ENCODE measurements around the gene BLOC1S3.

Gene BLOC1S3

DNA sequence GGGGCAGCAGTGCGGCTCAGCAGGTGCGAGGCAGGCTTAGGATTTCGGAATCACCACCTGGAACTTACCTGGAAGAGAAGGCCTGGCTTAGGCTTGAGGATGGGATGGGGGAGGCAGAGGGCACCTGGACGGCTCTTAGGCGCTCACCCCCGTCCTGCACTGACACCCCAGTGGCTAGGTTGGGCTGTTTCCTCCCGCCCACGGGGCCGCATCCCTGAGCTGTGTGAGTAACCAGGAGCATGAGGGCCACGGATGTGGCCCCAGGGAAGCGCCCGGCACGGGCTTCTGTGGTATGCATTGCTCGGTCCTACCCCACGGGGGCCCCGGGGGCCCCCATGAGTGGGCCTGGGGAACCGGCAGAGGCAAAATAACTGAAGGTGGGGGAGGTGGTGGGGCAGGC lies 15.4 kb upstream of the BLOC1S3 start:
- no peaks in the 10 kb centered on the region for H3K9me3 ChIP-seq (ENCODE audit: insufficient read depth, low read length)
- H3K4me3 ChIP-seq (ENCODE audit: insufficient read depth, low read length, poor library complexity, severe bottlenecking) = no peak overlapping the region
- H3K27ac ChIP-seq (ENCODE audit: low read depth, low read length) = no peak overlapping the region
- no peaks in the 10 kb centered on the region for H3F3A ChIP-seq (ENCODE audit: insufficient read depth)
- no peak overlapping the region for H3K4me2 ChIP-seq (ENCODE audit: low read depth, low read length, poor library complexity, severe bottlenecking)
- no peak for TF ChIP-seq EZH2phosphoT487 (conservative IDR thresholded peaks at IDR 0.05; ENCODE audit: low read length)
- TF ChIP-seq, protein P1, sequence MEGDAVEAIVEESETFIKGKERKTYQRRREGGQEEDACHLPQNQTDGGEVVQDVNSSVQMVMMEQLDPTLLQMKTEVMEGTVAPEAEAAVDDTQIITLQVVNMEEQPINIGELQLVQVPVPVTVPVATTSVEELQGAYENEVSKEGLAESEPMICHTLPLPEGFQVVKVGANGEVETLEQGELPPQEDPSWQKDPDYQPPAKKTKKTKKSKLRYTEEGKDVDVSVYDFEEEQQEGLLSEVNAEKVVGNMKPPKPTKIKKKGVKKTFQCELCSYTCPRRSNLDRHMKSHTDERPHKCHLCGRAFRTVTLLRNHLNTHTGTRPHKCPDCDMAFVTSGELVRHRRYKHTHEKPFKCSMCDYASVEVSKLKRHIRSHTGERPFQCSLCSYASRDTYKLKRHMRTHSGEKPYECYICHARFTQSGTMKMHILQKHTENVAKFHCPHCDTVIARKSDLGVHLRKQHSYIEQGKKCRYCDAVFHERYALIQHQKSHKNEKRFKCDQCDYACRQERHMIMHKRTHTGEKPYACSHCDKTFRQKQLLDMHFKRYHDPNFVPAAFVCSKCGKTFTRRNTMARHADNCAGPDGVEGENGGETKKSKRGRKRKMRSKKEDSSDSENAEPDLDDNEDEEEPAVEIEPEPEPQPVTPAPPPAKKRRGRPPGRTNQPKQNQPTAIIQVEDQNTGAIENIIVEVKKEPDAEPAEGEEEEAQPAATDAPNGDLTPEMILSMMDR (IDR thresholded peaks at IDR 0.05; ENCODE audit: insufficient read depth, low read length, poor library complexity, severe bottlenecking) = no peak
- no peaks in the 10 kb centered on the region for H4K20me1 ChIP-seq (ENCODE audit: low read depth, low read length)
- no peak overlapping the region for H3K9ac ChIP-seq (ENCODE audit: low read length)
- H3K27me3 ChIP-seq (ENCODE audit: low read length) = no peaks in the 10 kb centered on the region
- no peaks in the 10 kb centered on the region for H3K9me2 ChIP-seq (replicated peaks; ENCODE audit: insufficient read depth, low read length)
- H3K79me2 ChIP-seq (ENCODE audit: insufficient read depth, low read length) = no peaks in the 10 kb centered on the region
- no peaks in the 10 kb centered on the region for H3K36me3 ChIP-seq (ENCODE audit: low read length)
- no peak overlapping the region for H2AFZ ChIP-seq (ENCODE audit: low read depth, low read length, severe bottlenecking)

DNA sequence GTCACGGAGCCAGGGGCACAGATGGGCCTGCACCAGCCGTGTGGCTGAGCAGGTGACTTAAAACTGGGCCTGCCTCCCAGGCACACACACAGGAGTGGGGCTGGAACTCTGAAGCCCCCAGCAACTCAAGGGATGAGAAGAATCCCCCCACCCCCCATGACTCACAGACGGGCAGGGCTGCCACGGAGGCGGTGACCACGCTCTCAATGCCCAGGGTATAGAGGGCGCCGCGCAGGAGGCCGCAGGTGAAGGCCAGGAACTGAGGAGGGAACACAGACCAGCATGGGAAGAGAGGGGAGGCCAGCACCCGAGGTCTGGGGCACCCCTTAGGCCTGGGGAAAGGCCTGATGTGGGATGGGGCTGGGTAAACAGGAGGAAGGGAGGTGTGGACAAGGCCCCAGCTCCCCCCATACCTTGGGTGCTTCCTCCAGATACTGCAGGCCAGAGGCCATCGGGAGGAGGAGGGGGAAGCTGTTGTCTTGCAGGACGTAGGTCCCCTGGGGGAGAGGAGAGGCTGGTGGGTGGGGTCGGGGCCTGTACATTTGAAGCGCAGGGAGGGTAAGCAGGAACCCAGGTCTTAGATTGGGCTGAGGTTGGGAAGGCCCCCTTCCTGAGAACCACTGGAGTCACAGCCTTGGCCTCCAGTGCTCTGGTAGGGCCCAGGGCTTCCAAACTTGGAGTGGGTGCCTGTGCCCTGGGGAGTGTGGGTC lies 14.7 kb upstream of the BLOC1S3 start:
- no peaks in the 10 kb centered on the region for H3F3A ChIP-seq (ENCODE audit: insufficient read depth)
- no peaks in the 10 kb centered on the region for H3K9me2 ChIP-seq (replicated peaks; ENCODE audit: insufficient read depth, low read length)
- H3K9me3 ChIP-seq (ENCODE audit: insufficient read depth, low read length) = no peaks in the 10 kb centered on the region
- no peak overlapping the region for H3K27ac ChIP-seq (ENCODE audit: low read depth, low read length)
- H3K27me3 ChIP-seq (ENCODE audit: low read length) = no peaks in the 10 kb centered on the region
- H3K79me2 ChIP-seq (ENCODE audit: insufficient read depth, low read length) = no peaks in the 10 kb centered on the region
- no peaks in the 10 kb centered on the region for H3K36me3 ChIP-seq (ENCODE audit: low read length)
- H3K4me2 ChIP-seq (ENCODE audit: low read depth, low read length, poor library complexity, severe bottlenecking) = no peak overlapping the region
- H2AFZ ChIP-seq (ENCODE audit: low read depth, low read length, severe bottlenecking) = no peak overlapping the region
- TF ChIP-seq, protein P1 (IDR thresholded peaks at IDR 0.05; ENCODE audit: insufficient read depth, low read length, poor library complexity, severe bottlenecking) = no peak
- TF ChIP-seq EZH2phosphoT487 (conservative IDR thresholded peaks at IDR 0.05; ENCODE audit: low read length) = no peak
- no peaks in the 10 kb centered on the region for H4K20me1 ChIP-seq (ENCODE audit: low read depth, low read length)
- no peak overlapping the region for H3K4me3 ChIP-seq (ENCODE audit: insufficient read depth, low read length, poor library complexity, severe bottlenecking)
- H3K9ac ChIP-seq (ENCODE audit: low read length) = no peak overlapping the region

DNA sequence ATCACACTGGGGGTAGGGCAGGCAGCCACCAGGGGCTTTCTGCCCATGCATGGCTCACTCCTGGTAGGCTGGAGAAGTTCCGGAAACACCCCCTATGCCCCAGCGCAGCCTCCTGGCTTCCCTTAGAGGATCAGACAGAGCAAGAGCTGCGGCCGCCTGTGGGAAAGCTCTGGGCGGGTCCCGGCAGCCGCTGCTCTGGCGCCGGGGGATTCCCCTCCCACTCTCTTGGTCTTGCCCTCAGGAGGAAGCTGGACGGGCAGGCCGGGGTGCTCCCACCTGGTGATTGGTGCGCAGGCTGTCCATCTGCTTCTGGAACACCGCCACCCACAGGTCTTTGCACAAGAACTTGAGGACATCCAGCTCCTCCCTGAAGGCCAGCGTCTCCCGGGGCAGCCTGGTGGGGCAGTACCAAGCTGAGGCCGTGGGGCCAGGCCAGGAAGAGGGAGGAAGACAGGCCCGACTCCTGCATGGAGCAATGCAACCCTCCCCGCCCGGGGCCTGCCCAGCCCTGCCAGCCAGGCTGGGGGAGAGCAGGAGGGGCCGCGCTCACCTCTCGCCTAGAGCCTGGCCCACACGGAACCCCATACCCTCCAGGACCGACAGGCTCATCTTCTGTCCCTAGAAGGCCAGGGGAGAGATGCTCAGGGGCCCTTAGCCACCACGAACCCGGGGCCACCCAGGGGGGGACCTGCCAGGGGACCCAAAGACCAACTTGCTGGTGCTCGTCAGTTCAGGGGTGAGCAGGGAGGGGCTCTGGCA lies 13.8 kb upstream of the BLOC1S3 start:
- H3K27ac ChIP-seq (ENCODE audit: low read depth, low read length) = no peak overlapping the region
- H3K36me3 ChIP-seq (ENCODE audit: low read length) = no peaks in the 10 kb centered on the region
- no peak overlapping the region for H3K9ac ChIP-seq (ENCODE audit: low read length)
- H3K4me2 ChIP-seq (ENCODE audit: low read depth, low read length, poor library complexity, severe bottlenecking) = no peak overlapping the region
- TF ChIP-seq EZH2phosphoT487 (conservative IDR thresholded peaks at IDR 0.05; ENCODE audit: low read length) = no peak
- TF ChIP-seq, protein P1 (IDR thresholded peaks at IDR 0.05; ENCODE audit: insufficient read depth, low read length, poor library complexity, severe bottlenecking) = no peak
- H3K9me2 ChIP-seq (replicated peaks; ENCODE audit: insufficient read depth, low read length) = no peaks in the 10 kb centered on the region
- no peaks in the 10 kb centered on the region for H3F3A ChIP-seq (ENCODE audit: insufficient read depth)
- H3K27me3 ChIP-seq (ENCODE audit: low read length) = no peaks in the 10 kb centered on the region
- no peak overlapping the region for H2AFZ ChIP-seq (ENCODE audit: low read depth, low read length, severe bottlenecking)
- no peaks in the 10 kb centered on the region for H3K79me2 ChIP-seq (ENCODE audit: insufficient read depth, low read length)
- no peaks in the 10 kb centered on the region for H4K20me1 ChIP-seq (ENCODE audit: low read depth, low read length)
- H3K9me3 ChIP-seq (ENCODE audit: insufficient read depth, low read length) = no peaks in the 10 kb centered on the region
- H3K4me3 ChIP-seq (ENCODE audit: insufficient read depth, low read length, poor library complexity, severe bottlenecking) = no peak overlapping the region

All from SU-DHL-6 (cell line).